Measurements from ENCODE around the gene KLHL21. TPM values are rescaled to one million over a fixed set of nuclear protein-coding genes. Genes with fewer than 3 reads are reported as not detected.

Gene KLHL21
- total and polyA plus RNA-seq, 9 of the 15 experiments (the other 6 are each of a cell fraction or from before 2014, with no cell fraction given), result 2.1 to 42.1 (median 17.5) TPM

GRCh38 chr1:6594977-6595740 lies 7.5 kb downstream of the KLHL21 start:
- H3K36me3 ChIP-seq (ENCODE audit: control insufficient read depth, insufficient read depth, low read length), result peaks cover 97% of the 10 kb centered on the region
- no peak for DNase-seq (ENCODE audit: extremely low read depth in 1 of 4, low spot score in 3 of 4)
- ATAC-seq, result no peak
- no peak overlapping the region for H3K4me2 ChIP-seq (ENCODE audit: insufficient read depth, low read length)
- whole genome bisulfite sequencing (ENCODE audit: insufficient coverage, low coverage, missing lambda C conversion rate), result 92% methylated on average over 11 of the region's 11 CpGs
- intact Hi-C loops (cut with micrococcal nuclease) (no loop called here), in situ Hi-C loops (cut with MboI) (no loop called here)
- H3K27me3 ChIP-seq (ENCODE audit: control insufficient read depth in 2 of 2, insufficient read depth in 2 of 2, low read length in 2 of 2), result no peaks in the 10 kb centered on the region
- H3K4me1 ChIP-seq (replicated peaks in 1 of 2; ENCODE audit: control insufficient read depth in 2 of 2, insufficient read depth in 2 of 2, low read length in 2 of 2), result peaks cover 17 to 42% of the 10 kb centered on the region in 2 experiments
- H3K79me2 ChIP-seq (ENCODE audit: control insufficient read depth, insufficient read depth, low read length), result peaks cover 53% of the 10 kb centered on the region
- H3K4me3 ChIP-seq, result no peak overlapping the region
- H3K9ac ChIP-seq (ENCODE audit: insufficient read depth in 1 of 2, low read depth in 2 of 2, low read length in 2 of 2), result peak overlapping the region in 1 of 2 experiments; percentile 22; a peak in 2 of 4 replicates
- H2AFZ ChIP-seq (ENCODE audit: low read depth, low read length), result no peak overlapping the region
- H4K20me1 ChIP-seq (replicated peaks; ENCODE audit: control insufficient read depth, insufficient read depth, low read length), result peaks cover 51% of the 10 kb centered on the region
- no peak overlapping the region for H3K27ac ChIP-seq (ENCODE audit: extremely low read depth, low read depth, low read length)
- H3K9me1 ChIP-seq (ENCODE audit: control insufficient read depth, insufficient read depth, low read length), result peaks cover 23% of the 10 kb centered on the region
- BruUV-seq (replicated peaks), result no TSS peak
- ChIA-PET POLR2A (interaction anchor here (0.5 to 10.7 kb wide), 8 partner anchors 7 to 1097 kb away, joined by 3 to 221 read pairs (median 3); partner anchors contain the start of genes KLHL21 and ZBTB48), CTCF (ENCODE audit: low intra/inter-chr PET ratio) (no interaction called here)
- H3K9me3 ChIP-seq (replicated peaks; ENCODE audit: control insufficient read depth, insufficient read depth, low read depth, low read length), result no peaks in the 10 kb centered on the region
- FAIRE-seq, result no peak
- TF ChIP-seq PHTF2 (CRISPR knock-in tag; IDR thresholded peaks at IDR 0.05) (peak; percentile 25; the same call in 1 of the 2 replicates), PHB2 (IDR thresholded peaks at IDR 0.05; ENCODE audit: low read depth) (no peak), ZNF76 (CRISPR knock-in tag; IDR thresholded peaks at IDR 0.05; ENCODE audit: borderline replicate concordance) (no peak), NUFIP1 (IDR thresholded peaks at IDR 0.05; ENCODE audit: partially characterized antibody) (no peak)

GRCh38 chr1:6593810-6594209 lies 8.9 kb downstream of the KLHL21 start:
- Histone ChIP-seq H3K9me1 (ENCODE audit: control insufficient read depth, insufficient read depth, low read length) (peaks cover 14% of the 10 kb centered on the region), H3K4me3 (no peak overlapping the region), H3K27me3 (ENCODE audit: control insufficient read depth in 2 of 2, insufficient read depth in 2 of 2, low read length in 2 of 2) (no peaks in the 10 kb centered on the region), H3K36me3 (ENCODE audit: control insufficient read depth, insufficient read depth, low read length) (peaks cover 98% of the 10 kb centered on the region), H3K4me1 (replicated peaks in 1 of 2; ENCODE audit: control insufficient read depth in 2 of 2, insufficient read depth in 2 of 2, low read length in 2 of 2) (peaks cover 6 to 34% of the 10 kb centered on the region in 2 experiments; a peak in 3 of 5 replicates), H3K79me2 (ENCODE audit: control insufficient read depth, insufficient read depth, low read length) (peaks cover 40% of the 10 kb centered on the region), H3K27ac (ENCODE audit: extremely low read depth, low read depth, low read length) (no peak overlapping the region), H3K9me3 (replicated peaks; ENCODE audit: control insufficient read depth, insufficient read depth, low read depth, low read length) (no peaks in the 10 kb centered on the region), H4K20me1 (replicated peaks; ENCODE audit: control insufficient read depth, insufficient read depth, low read length) (peaks cover 41% of the 10 kb centered on the region), H3K9ac (ENCODE audit: insufficient read depth in 1 of 2, low read depth in 2 of 2, low read length in 2 of 2) (no peak overlapping the region), H2AFZ (ENCODE audit: low read depth, low read length) (no peak overlapping the region), H3K4me2 (ENCODE audit: insufficient read depth, low read length) (no peak overlapping the region)
- WGBS (ENCODE audit: insufficient coverage, low coverage, missing lambda C conversion rate), result 94% methylated on average over 15 of the region's 15 CpGs
- ATAC-seq (no peak), FAIRE-seq (no peak), DNase-seq (ENCODE audit: extremely low read depth in 1 of 4, low spot score in 3 of 4) (no peak)
- no TSS peak for BruUV-seq (replicated peaks)
- ChIA-PET POLR2A (interaction anchor here (1.5 to 4.2 kb wide), 4 partner anchors 9 to 13 kb away, joined by 5 to 59 read pairs (median 18); partner anchors contain the start of genes KLHL21 and ZBTB48), CTCF (ENCODE audit: low intra/inter-chr PET ratio) (no interaction called here)
- intact Hi-C loops (cut with micrococcal nuclease) (no loop called here), in situ Hi-C loops (cut with MboI) (no loop called here)
- TF ChIP-seq ZNF280A (IDR thresholded peaks at IDR 0.05; ENCODE audit: low read depth, partially characterized antibody) (no peak), ZFX (CRISPR knock-in tag; IDR thresholded peaks at IDR 0.05) (peak; percentile 0; the same call in 1 of the 2 replicates), BCLAF1 (IDR thresholded peaks at IDR 0.05; ENCODE audit: borderline replicate concordance in 1 of 2, control insufficient read depth in 1 of 2, low read depth in 2 of 2, low read length in 1 of 2) (no peak), HDAC2 (IDR thresholded peaks at IDR 0.05) (0 out of 2 replicates have a peak, but pooled peaks have one; percentile 29), POLR2AphosphoS5 (IDR thresholded peaks at IDR 0.05; ENCODE audit: control insufficient read depth, insufficient read depth, low read depth, low read length) (0 out of 2 replicates have a peak, but pooled peaks have one; percentile 11)
